ENCODE measurements around the gene RBBP6.
"Not testable (repeated sequence)": the region's sequence is repeated elsewhere in the genome, so short reads cannot be mapped to it uniquely, and the experiment has no call there.

Gene RBBP6

DNA sequence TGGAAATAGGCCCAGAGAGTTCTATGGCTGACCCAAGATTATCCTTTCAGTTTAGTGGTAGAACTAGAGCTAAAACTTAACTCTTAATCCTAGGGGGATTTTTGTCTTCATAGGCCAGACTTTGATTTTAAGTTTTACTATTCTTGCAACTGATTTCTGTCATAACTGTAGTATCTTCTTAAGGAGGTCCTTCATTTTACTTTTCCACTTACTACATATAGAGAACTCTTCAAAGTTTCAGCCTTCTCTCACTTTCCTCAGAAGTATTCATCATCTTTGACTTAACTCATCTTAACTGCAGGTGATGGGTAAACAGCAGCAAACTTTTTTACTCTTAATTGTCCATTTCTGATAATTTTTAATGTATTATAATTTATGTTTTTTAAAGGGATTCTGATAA lies 23.4 kb downstream of the RBBP6 start:
- no peak for DNase-seq (ENCODE audit: low read depth)

GRCh38 chr16:24568392-24568791 lies 29.0 kb downstream of the RBBP6 start:
- DNase-seq (ENCODE audit: low read depth), result no peak

DNA sequence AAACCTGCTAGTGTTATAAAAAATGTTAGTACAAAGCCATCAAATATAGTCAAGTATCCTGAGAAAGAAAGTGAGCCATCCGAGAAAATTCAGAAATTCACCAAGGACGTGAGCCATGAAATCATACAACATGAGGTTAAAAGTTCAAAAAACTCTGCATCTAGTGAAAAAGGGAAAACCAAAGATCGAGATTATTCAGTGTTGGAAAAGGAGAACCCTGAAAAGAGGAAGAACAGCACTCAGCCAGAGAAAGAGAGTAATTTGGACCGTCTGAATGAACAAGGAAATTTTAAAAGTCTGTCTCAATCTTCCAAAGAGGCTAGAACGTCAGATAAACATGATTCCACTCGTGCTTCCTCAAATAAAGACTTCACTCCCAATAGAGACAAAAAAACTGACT lies 31.7 kb downstream of the RBBP6 start:
- no peak for DNase-seq (ENCODE audit: low read depth)

DNA sequence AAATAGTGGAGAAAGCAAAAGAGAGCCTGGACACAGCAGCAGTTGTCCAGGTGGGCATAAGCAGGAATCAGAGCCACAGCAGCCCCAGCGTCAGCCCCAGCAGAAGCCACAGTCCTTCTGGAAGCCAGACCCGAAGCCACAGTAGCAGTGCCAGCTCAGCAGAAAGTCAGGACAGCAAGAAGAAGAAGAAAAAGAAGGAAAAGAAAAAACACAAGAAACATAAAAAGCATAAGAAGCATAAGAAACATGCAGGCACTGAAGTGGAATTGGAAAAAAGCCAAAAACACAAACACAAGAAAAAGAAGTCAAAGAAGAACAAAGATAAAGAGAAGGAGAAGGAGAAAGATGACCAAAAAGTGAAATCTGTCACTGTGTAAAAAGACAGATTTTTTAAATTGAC lies 32.7 kb downstream of the RBBP6 start:
- no peak for DNase-seq (ENCODE audit: low read depth)

- DNase-seq (ENCODE audit: low read depth), result no peak
These were observed 33.8 kb downstream of the RBBP6 start for GRCh38 chr16:24573141-24573540.

- not testable (repeated sequence) for DNase-seq (ENCODE audit: low read depth)
These were observed 35.4 kb downstream of the RBBP6 start for GRCh38 chr16:24574515-24575485.

- not testable (repeated sequence) for DNase-seq (ENCODE audit: low read depth)
These were observed 36.4 kb downstream of the RBBP6 start for GRCh38 chr16:24575791-24576190.

DNA sequence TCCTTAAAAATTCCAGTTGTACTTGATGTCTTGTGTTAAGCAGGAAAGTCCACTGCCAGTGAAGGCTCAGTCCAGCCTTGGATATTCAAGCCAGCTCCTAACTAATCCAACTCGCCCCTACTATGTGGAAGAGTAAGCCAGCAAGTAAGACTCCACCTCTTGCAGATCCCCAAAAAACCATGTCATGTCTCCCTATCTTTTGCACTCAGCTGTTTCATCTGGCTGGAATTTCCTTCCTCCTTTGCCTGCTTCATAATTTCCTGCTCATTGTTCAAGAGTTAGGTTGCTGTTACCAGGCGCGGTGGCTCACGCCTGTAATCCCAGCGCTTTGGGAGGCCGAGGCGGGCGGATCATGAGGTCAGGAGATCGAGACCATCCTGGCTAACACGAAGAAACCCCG lies 37.8 kb downstream of the RBBP6 start:
- DNase-seq (ENCODE audit: low read depth), result no peak

GRCh38 chr16:24580665-24581064 lies 41.3 kb downstream of the RBBP6 start:
- DNase-seq (ENCODE audit: low read depth), result no peak

GRCh38 chr16:24583494-24583893 lies 44.1 kb downstream of the RBBP6 start:
- no peak for DNase-seq (ENCODE audit: low read depth)

DNA sequence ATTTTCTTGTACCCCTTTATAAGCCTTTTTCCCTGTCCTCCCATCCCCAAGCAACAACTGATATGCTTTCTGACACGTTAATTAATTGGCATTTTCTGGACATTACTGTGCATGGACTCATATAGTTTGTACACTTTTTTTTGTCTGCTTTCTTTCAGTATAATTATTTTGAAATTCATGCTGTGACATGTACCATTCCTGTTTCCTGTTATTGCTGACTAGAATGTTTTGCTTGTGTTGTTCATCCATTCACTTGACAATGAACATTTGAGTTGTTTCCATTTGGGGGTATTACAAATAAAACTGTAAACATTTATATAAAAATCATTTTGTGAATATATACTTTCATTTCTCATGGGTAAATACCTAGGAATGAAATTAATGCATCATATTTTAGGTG lies 50.6 kb downstream of the RBBP6 start:
- no peak for DNase-seq (ENCODE audit: low read depth)

- no peak for DNase-seq (ENCODE audit: low read depth)
These were observed 59.5 kb downstream of the RBBP6 start for GRCh38 chr16:24598777-24599437.

DNA sequence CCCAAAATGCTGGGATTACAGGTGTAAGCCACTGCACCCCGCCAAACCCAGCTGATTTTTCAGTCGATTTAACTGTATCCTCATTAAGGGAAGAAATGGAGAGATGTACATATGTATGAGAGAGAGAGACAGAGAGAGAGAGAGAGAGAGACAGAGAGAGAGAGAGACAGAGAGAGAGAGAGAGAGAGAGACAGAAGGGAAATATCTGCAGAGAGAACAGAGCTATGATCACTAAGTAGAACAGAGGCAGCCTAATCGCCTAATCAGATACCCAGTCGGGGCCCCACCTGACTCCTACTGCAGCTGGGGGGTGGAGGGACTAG lies 70.0 kb downstream of the RBBP6 start:
- DNase-seq (ENCODE audit: low read depth), result no peak

- no peak for DNase-seq (ENCODE audit: low read depth)
These were observed 70.5 kb downstream of the RBBP6 start for GRCh38 chr16:24609740-24610415.

GRCh38 chr16:24610416-24610755 lies 71.0 kb downstream of the RBBP6 start:
- DNase-seq (ENCODE audit: low read depth), result no peak

DNA sequence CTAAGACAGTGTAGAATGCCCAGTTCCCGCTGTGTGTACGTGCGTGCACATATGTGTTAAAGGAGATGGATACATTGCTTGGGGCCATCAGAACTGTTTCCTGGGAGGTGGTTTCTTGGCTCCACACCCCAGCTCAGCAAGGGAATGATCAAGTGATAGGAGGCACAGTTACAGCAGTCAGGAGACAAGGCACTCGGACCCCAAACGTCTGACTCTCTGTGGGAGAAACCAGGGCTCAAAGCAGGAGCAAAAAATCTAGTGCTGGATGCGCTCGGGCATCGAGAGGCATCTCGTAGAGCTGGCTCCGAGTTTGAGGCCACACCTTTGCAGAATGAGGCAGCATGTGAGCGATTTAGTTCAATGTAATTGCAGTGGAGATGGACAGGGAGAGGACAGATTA lies 71.9 kb downstream of the RBBP6 start:
- no peak for DNase-seq (ENCODE audit: low read depth)

DNA sequence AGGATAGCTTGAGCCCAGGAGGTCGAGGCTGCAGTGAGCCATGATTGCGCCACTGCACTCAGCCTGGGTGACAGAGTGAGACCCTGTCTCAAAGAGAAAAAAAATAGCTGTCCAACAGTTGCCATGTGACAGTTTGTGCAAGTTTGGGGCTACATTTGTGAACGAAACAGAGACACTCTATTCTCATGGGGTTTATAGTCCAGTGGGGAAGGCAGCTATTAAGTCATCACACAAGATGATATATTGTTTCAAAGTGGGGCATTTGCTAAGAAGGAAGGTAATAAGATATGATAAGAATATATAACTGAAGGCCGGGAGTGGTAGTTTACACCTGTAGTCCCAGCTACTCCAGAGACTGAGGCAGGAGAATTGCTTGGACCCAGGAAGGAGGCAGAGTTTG lies 73.3 kb downstream of the RBBP6 start:
- no peak for DNase-seq (ENCODE audit: low read depth)

DNA sequence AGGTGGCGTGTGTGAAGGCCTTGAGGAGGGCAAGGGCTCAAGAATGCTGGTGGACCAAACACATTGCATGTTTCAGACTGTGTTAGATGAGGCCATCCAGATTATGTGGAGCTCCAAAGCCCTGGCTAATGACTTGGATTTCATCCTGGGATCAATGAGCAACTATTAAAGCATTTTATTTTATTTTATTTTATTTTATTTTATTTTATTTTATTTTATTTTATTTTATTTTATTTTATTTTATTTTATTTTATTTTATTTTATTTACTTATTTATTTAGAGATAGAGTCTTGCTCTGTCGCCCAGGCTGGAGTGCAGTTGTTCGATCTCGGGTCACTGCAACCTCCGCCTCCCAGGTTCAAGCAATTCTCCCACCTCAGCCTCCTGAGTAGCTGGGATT lies 73.9 kb downstream of the RBBP6 start:
- not testable (repeated sequence) for DNase-seq (ENCODE audit: low read depth)

GRCh38 chr16:24617502-24617901 lies 78.1 kb downstream of the RBBP6 start:
- no peak for DNase-seq (ENCODE audit: low read depth)
